Activated T-cell treated with anti-CD3 and anti-CD28 coated beads for 48 hours (primary cell): ENCODE results near the gene F8.

Experiments
- DNase-seq: peaks from one replicate; pipeline ENCODE4 v3.0.0-alpha.2; 2020; ENCODE audit warnings: low read depth

The F8 gene

GRCh38 chrX:155022585-155022984 lies at the start of gene F8:
TSS of gene F8 (minus strand) at chrX:155022723. CDS start at chrX:155022552, 171 bp downstream.
- DNase-seq, result no peak

DNA sequence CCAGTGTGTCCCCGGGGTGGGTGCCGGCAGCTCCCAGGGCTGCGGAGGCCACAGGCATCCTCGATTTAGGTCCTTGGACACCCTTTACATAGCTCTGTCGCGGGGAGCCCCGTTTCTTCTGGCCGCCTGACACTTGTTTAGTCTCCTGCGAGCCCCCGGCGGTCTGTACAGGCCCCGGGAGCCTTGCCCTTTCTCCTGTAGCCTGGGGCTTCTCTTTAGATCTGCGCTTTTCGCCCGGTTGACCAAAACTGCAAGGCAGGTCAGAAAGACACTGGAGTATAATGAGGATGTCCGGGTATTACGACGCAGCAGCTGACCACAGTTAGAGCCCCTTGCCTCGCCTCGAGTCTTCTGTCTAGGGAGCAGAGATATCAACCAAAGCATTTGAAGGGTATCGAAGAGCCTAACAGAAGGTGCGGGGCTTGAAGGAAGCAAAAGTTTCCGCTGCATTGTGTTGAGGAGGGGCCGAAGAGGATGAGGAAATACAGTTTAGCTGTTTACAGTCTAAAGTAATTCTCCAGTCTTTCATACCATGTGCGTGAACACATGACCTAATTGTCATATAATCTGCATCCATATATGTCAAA lies 49.3 kb upstream of the F8 start:
- DNase-seq, result no peak

DNA sequence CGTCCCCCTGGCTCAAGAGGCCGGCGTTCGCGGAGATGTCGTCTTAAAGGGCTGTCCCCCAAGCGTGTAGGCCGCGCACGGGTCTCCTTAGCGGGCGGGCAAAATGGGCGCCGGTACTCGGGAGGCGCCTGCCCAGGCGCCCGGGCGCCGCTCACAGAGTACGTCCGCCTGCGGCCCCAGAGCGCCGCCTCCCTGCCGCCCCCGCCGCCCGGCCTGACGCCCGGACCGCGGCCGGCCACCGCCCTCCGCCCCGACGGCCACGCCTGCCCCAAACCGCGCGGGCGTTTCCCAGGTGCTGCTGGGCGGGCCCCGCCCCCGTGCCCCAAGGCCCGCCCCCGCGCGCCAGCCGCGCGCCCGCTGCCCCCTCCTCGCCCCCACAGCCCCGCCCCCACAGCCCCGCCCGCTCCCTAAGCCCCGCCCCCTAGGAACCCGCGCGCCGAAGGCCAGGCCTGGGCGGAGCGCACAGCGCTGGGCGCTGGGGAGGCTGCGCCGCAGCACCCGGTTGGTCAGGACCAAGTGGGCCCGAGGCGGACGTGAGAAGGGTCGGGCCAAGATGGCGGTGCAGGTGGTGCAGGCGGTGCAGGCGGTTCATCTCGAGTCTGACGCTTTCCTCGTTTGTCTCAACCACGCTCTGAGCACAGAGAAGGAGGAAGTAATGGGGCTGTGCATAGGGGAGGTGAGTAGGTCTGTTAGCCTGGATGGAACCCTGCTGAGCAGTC lies 48.6 kb upstream of the F8 start, which contains the start of the genes BRCC3, CMC4 and MTCP1:
TSS of gene BRCC3 (plus strand) at position 534 of the 719 bp plus-strand sequence. CDS start at position 554, 20 bp downstream.
TSS of gene CMC4 (minus strand) at position 162 of the 719 bp plus-strand sequence. CDS start 7,113 bp downstream, outside the sequence.
TSS of gene MTCP1 (minus strand) at position 162 of the 719 bp plus-strand sequence. CDS start 5,126 bp downstream, outside the sequence.
- DNase-seq, result peak; percentile 77

DNA sequence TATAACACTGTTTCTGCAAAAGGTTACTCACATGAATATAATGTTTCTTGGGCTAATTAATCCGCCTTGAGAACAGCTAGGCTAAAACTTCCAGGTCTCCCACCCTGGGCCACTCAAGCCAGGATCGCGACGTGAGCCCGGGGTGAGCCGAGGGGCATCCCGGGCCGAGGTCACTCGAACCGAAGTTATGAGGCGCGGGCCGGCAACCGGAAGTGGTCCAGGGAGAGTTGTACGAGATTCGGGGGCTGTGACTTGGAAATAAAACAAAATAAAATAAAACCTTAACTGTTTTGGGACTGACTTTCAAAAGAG lies 48.1 kb upstream of the F8 start:
- peak; percentile 13 for DNase-seq

DNA sequence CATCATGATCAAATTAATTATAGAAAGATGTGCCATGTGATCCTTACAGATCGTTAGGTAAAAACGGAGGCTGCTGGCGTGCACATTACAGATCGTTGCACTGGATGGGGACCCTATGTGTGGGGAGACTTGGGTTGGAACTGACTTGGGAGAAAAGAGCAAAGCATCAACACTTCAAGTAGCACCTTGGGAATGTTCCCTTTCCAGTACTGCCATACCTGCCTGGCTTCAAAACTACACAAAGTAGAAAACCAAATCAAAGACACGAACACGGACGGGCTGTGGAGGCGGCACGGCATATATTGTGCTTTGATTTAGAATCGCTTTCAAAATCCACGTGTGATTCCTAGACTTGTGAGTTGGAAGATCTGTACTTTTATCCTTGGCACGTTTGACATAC lies 47.5 kb upstream of the F8 start:
- no peak for DNase-seq

- no peak for DNase-seq
These were observed 46.9 kb upstream of the F8 start for GRCh38 chrX:155069414-155069813.

DNA sequence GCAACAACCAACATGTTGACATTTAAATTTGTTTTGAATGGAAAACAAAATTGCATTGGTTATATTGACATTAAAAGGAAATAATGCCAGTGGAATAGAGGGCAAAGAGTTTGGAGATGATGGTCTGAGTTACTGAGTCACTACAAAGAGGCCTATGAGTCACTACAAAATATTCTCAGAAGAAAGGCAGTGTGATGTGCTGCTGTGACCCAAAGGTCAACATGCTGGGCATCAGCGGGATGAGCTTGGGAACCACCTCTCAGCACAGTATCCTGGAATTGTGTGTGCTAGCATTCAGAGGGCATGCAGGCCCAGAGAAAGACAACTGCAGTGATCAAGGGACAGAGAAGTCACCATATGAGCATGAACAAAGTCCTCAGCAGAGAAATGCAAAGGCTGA lies 45.6 kb upstream of the F8 start:
- no peak for DNase-seq

DNA sequence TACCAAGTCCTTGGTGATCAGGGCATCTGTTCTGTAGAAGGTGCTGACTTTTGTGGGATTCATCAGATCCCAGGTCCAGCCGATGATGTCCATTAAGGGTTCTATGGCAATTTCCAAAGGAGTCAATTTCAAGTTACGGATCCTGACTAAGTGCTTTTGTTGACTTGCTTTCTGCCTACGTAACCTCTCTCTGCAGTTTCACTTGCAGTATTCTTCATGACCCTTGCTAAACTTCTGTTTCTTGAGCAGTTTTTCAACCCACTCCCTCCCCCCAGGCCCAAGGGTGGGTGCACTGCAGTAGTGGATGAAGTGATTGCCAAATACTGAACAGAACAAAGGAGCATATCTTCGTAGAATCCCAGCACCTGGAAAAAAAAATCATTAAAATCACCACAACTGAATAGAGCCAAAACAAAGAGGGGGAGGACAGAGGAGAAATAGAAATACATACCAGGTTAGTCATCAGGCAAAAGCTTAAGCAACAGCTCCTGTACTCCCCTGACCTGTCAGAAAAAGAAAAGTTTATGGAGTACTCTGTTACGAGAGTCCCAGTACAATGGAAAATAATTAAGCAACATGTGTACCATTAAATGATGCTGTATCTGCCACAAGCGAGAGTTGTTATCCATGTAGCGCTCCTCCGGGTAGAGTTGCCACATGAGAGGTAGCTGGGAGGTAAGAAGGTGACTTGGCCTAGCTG lies 42.7 kb upstream of the F8 start:
- no peak for DNase-seq

GRCh38 chrX:155061760-155062159 lies 39.2 kb upstream of the F8 start:
- DNase-seq, result no peak

GRCh38 chrX:155056877-155057792 lies 34.6 kb upstream of the F8 start:
- peak; percentile 24 for DNase-seq

GRCh38 chrX:155056471-155056870 lies 33.9 kb upstream of the F8 start:
- no peak for DNase-seq

DNA sequence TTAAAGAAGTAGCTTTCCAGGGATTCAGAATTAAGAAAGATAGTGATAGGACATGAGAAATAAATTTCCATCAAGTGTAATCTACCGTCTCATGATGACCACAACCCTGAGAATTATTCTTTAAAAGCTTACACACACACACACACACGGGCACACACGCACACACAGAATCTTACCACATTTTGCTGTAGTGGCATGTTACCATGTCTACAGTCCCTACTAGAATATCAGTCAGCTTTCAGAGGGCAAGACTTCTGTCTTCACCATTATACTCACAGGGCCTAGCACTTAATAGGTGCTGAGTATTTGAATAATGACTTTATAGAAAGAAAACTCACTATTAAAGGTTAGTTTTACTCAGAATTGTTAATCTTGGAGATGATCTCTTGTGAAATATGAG lies 33.0 kb upstream of the F8 start:
- no peak for DNase-seq

DNA sequence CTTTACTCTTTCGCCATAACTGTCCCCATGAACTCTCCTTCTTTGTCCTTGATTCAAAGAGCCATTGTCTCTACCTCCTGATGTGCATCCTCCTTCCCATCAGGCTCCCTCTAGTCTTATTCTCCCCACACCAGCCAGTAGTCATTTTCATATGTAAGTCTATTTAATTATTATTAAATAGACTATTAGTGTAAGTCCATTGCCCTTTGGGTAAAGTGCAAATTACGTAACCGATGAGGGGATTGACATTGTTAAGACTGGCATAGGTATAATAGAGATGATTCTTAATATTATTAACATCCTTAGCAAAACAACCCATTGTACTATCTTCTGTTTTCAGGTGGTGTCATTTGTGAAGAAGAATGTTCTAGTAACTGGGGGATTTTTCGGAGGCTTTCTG lies 31.7 kb upstream of the F8 start:
- DNase-seq, result no peak

DNA sequence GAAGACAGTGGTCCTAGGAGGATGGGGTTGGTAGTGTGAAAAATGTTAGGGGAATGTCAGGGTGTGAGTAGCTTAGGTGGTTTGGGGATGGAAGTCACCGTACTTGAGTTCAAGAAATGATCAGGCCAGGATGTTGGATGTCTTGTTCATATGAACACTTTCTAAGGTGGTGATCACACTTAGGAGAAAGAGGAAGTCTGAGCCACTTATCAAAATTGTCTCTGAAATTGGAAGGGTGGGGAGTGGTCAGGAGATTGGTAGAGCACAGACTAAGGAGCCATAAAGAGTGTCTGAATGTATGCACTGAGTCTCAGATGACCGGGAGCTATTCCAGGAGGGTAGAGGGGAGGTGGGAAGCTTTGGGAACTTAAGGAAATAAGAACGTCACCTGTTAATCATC lies 31.1 kb upstream of the F8 start:
- DNase-seq, result no peak

DNA sequence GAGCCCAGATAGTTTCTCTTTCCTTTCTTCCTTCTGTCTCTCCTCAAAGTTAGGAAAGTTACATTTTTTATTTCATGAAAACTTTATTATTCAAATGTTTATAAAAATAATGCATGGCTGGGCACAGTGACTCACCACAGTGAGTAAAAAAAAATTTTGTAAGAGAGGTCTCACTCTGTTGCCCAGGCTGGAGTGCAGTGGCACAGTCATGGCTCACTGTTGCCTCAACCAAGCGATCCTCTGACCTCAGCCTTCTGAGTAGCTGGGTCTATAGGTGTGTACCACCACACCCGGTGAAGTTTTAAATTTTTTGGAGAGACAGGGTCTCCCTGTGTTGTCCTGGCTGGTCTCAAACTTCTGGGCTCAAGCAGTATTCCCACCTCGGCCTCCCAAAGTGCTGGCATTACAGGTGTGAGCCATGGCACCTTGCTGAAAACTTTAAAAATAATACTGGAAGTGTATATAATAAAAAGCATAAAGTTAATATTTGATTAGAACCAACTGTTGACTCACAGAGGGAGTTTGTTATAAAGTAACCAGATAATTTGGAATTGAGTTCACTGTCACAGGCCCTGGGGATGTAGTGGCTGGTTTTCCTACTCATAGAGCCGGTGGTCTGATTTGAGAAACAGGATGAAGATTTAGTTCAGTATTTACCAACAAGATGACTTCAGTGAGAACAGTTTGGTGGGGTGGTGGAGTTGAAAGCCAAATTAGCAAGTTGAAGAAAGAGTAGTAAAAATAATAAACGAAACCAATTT lies 30.4 kb upstream of the F8 start:
- DNase-seq, result no peak

GRCh38 chrX:155048977-155049619 lies 26.6 kb upstream of the F8 start:
- peak; percentile 39 for DNase-seq

DNA sequence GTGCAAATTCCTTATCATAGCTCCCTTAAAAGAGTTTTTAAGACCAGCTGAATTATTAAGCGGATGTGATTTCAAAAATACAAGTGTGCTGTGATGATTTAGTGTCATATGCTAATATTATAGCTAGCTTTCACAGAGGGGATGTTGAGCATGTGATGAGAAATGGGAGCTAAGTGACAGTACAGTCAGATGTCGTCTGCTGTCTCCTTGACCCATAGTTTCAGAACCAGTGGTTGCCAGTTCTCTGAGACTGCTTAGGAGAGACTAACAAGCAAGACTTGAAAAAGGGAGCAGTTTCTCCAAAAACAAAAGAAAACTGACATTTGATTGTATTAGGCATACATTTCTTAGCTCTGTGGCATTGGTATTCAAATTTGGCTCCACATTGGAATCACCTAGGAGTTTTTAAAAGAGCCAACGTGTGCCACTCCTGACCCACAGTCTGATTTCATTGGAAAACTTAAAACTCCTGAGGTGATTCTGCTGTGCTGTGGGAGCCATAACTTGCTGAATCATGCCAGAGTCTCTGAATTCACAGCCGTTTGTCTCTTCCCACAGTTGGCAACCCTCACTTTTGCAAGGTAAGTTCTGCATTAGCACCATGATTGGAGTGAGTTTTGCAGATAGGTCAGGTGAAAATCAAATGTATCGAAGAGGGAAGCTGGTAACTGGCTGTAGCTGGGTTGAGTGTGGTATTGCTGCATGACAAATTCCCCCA lies 24.4 kb upstream of the F8 start:
- DNase-seq, result no peak

GRCh38 chrX:155046129-155046810 lies 23.7 kb upstream of the F8 start:
- DNase-seq, result no peak

- no peak for DNase-seq
These were observed 13.2 kb upstream of the F8 start for GRCh38 chrX:155035688-155036087.

DNA sequence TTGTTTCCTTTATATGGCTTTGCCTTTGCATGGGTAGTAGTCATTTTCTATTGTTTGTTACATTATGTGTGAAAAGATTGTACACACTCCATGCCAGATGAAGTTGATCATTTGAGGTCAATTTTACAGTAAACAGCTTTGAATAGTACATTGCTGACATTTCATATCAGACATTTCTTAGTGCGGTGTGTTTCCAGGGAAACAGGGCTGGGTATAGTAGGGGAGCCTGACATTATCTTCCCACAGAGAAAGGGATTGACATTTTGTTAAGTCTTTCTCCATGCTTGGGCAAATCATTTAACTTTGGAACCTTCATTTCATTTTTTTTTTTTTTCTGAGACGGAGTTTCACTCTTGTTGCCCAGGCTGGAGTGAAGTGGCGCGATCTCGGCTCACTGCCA lies 9.1 kb upstream of the F8 start:
- DNase-seq, result no peak
